GM19328 (cell line): ENCODE data around the gene USP21.

ENCODE experiments used
- ATAC-seq: cut with Tn5 transposase; IDR thresholded peaks from one replicate; pipeline ENCODE4 v1.9.1; 2021; ENCODE audit warnings: mild to moderate bottlenecking, moderate library complexity; ENCODE audit not compliant: unreplicated experiment

Gene USP21

DNA sequence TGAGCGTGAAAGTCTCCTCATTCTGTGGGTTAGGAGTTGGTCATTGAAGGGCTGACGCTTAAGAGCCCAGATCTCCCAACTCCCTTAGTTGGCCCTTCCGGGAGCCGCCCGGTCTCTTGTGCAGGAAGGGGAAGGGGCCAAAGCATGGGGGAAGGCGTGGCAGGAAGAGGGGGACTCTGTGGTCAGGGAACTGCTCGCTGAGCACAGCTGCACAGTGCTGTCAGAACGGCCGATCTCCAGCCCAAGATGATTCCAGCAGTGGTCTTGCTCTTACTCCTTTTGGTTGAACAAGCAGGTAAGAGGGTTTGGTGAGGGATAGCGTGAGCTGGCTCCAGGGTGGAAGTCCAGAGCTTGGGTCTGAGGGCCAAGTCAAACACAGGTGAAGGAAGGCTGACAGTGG lies 55.8 kb downstream of the USP21 start, which contains the start of gene FCER1G:
TSS of gene FCER1G (plus strand) at position 220 of the 400 bp plus-strand sequence. CDS start at position 247, 27 bp downstream.
- ATAC-seq = no peak
